ENCODE results near the gene LGALSL. TPM values are rescaled to one million over a fixed set of nuclear protein-coding genes. Genes with fewer than 3 reads are reported as not detected.

The LGALSL gene
- total RNA-seq, 2 donors from 2014 or later: 15.8 to 19.3 TPM

DNA sequence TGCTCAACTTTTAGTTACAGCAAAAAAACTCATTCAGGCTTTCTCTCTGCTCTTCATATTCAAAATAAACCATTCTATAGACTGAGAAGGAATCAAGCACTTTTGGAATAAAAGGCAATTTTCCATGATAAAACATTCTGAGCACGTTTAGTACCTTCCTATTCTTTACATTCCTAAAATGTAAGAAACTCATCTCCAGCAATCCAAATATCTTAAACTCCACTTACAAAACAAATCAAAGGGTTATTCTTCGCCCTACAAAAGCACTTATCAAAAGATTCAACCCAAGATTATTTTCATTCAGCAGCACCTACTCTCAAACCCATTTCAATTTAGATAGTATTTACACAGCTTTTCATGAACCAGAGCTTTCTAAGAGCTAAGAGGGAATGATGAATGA is 2.9 kb upstream of the LGALSL start:
- DNase-seq (ENCODE audit: low spot score): no peak
- TF ChIP-seq, protein P1, sequence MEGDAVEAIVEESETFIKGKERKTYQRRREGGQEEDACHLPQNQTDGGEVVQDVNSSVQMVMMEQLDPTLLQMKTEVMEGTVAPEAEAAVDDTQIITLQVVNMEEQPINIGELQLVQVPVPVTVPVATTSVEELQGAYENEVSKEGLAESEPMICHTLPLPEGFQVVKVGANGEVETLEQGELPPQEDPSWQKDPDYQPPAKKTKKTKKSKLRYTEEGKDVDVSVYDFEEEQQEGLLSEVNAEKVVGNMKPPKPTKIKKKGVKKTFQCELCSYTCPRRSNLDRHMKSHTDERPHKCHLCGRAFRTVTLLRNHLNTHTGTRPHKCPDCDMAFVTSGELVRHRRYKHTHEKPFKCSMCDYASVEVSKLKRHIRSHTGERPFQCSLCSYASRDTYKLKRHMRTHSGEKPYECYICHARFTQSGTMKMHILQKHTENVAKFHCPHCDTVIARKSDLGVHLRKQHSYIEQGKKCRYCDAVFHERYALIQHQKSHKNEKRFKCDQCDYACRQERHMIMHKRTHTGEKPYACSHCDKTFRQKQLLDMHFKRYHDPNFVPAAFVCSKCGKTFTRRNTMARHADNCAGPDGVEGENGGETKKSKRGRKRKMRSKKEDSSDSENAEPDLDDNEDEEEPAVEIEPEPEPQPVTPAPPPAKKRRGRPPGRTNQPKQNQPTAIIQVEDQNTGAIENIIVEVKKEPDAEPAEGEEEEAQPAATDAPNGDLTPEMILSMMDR (IDR thresholded peaks at IDR 0.05): no peak
- no peaks in the 10 kb centered on the region for H3K27me3 ChIP-seq (replicated peaks; ENCODE audit: insufficient read depth)
- no peak for ATAC-seq (ENCODE audit: insufficient number of reproducible peaks, low FRiP score, low read depth)
- H3K9me3 ChIP-seq: no peaks in the 10 kb centered on the region
- H3K4me1 ChIP-seq (ENCODE audit: control insufficient read depth in 1 of 2, low read depth in 2 of 2): peaks cover 3 to 23% of the 10 kb centered on the region in 2 donors
- H3K27ac ChIP-seq: no peak overlapping the region
- H3K4me3 ChIP-seq: no peak overlapping the region
- H3K36me3 ChIP-seq: no peaks in the 10 kb centered on the region

DNA sequence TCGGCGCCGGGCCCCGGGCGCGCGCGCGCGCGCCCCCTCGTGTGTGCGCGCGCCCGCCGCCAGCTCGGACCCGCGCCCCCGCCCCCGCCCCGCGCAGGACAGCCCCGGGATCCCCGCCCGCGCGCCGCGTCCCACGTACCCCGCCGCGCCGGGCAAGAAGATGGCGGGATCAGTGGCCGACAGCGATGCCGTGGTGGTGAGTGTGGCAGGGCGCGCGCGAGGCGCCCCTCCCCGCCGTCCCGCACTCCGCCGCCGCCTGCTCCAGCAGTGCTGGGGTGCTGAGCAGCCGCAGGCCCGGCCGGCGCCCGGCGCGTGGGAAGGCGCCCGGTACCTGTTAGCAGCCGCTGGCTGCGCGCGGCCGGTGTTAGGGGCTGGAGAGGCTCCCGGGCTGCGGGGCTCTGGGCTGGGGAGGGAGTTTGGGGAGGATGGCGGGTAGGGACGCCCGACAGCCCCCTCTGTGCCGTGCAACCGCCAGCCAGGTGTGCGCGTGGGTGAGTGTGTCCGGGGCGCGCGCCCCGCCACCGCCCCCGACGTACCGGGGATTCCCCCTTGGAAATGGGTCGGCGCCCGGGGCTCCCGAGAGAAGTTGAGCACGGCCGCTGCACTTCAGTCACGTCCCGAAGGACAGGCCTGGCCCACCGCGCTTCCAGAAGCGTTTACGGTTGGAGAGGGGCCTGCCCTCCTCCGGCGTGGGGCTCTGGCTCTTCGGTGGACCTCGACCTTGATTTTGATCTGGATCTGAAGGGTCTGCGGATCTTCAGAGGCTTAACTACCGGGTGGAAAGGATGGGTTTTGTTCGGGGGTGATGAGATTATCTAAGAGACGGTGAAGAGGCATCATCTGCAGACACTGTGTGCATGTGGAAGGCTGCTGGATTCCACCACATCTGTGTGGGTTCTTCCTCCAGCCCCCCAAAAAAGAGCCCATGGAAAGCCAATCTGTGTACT is 697 bp downstream of the LGALSL start:
- H3K27ac ChIP-seq: peak overlapping the region; percentile 96 to 97
- DNase-seq (ENCODE audit: low spot score): no peak
- peaks cover 3 to 31% of the 10 kb centered on the region in 2 donors for H3K4me1 ChIP-seq (ENCODE audit: control insufficient read depth in 1 of 2, low read depth in 2 of 2)

DNA sequence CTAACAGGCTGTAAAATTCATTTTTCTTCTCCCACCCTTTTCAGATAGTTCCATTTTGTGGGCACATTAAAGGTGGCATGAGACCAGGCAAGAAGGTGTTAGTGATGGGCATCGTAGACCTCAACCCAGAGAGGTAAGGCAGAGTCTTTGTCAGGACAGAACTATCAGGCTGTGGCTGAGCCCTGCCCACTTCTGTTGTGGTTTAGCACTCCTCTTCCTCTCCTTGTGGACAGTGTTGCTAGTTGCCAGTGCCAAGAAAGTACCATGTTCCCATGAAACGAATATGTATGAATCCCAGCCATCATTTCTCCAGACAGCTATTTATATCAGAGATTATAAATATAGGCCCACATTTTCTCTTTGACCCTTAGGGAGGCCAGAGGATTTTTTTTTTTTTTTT is 1.6 kb downstream of the LGALSL start:
- peaks cover 3 to 39% of the 10 kb centered on the region in 2 donors for H3K4me1 ChIP-seq (ENCODE audit: control insufficient read depth in 1 of 2, low read depth in 2 of 2)
- ATAC-seq (ENCODE audit: insufficient number of reproducible peaks, low FRiP score, low read depth) (no peak), DNase-seq (ENCODE audit: low spot score) (no peak)
- peak overlapping the region; percentile 91 for H3K4me3 ChIP-seq
- H3K27ac ChIP-seq: peak overlapping the region; percentile 96 to 97
- TF ChIP-seq, protein P1 (IDR thresholded peaks at IDR 0.05): no peak
- peaks cover 5% of the 10 kb centered on the region for H3K36me3 ChIP-seq
- no peaks in the 10 kb centered on the region for H3K27me3 ChIP-seq (replicated peaks; ENCODE audit: insufficient read depth)
- H3K9me3 ChIP-seq: no peaks in the 10 kb centered on the region

More for the DNA sequence above, 697 bp downstream of the LGALSL start:
- Histone ChIP-seq H3K27me3 (replicated peaks; ENCODE audit: insufficient read depth) (no peaks in the 10 kb centered on the region), H3K36me3 (peaks cover 5% of the 10 kb centered on the region), H3K4me3 (peak overlapping the region; percentile 91), H3K9me3 (no peaks in the 10 kb centered on the region)
- TF ChIP-seq, protein P1 (IDR thresholded peaks at IDR 0.05): no peak
- no peak for ATAC-seq (ENCODE audit: insufficient number of reproducible peaks, low FRiP score, low read depth)

DNA sequence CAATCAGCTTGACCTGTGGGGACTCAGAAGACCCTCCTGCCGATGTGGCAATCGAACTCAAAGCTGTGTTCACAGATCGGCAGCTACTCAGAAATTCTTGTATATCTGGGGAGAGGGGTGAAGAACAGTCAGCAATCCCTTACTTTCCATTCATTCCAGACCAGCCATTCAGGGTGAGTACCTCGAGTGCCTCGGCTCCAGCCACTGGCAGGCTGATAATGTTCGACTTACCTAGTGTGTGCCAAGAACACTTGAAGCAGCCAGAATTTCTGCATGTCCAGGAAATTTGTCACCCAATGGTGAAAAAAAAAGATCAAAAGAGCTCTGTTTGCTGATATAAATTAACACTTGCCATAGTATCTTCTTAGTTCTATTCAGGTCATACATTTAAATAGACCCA is 2.3 kb downstream of the LGALSL start:
- H3K4me1 ChIP-seq (ENCODE audit: control insufficient read depth in 1 of 2, low read depth in 2 of 2): peaks cover 3 to 39% of the 10 kb centered on the region in 2 donors
- H3K36me3 ChIP-seq: peaks cover 5% of the 10 kb centered on the region
- H3K27ac ChIP-seq: no peak overlapping the region
- TF ChIP-seq, protein P1 (IDR thresholded peaks at IDR 0.05): no peak
- ATAC-seq (ENCODE audit: insufficient number of reproducible peaks, low FRiP score, low read depth): no peak
- H3K27me3 ChIP-seq (replicated peaks; ENCODE audit: insufficient read depth): no peaks in the 10 kb centered on the region
- no peak for DNase-seq (ENCODE audit: low spot score)
- H3K9me3 ChIP-seq: no peaks in the 10 kb centered on the region
- no peak overlapping the region for H3K4me3 ChIP-seq

DNA sequence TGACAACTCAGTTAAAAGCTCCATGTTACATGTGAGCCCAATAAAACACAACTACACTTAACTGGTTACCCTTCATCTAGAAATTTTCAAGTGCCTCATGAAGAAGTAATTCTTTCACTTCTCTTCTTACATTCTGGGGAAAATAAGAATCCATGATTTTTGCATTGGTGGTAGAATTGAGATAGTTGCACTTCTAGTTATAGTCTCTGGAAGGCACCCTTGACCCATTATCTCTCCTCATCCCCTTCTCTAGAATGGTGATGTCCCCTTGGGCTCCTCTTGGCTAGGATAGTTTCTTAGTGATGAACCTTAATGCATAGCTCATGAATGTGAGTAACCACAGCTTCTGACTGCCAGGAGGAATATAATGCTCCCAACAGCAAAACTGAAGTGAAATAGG is 3.6 kb downstream of the LGALSL start:
- no peaks in the 10 kb centered on the region for H3K9me3 ChIP-seq
- TF ChIP-seq, protein P1 (IDR thresholded peaks at IDR 0.05): no peak
- peaks cover 3 to 35% of the 10 kb centered on the region in 2 donors for H3K4me1 ChIP-seq (ENCODE audit: control insufficient read depth in 1 of 2, low read depth in 2 of 2)
- ATAC-seq (ENCODE audit: insufficient number of reproducible peaks, low FRiP score, low read depth) (no peak), DNase-seq (ENCODE audit: low spot score) (no peak)
- peaks cover 5% of the 10 kb centered on the region for H3K36me3 ChIP-seq
- no peak overlapping the region for H3K4me3 ChIP-seq
- no peaks in the 10 kb centered on the region for H3K27me3 ChIP-seq (replicated peaks; ENCODE audit: insufficient read depth)
- no peak overlapping the region for H3K27ac ChIP-seq

All from thoracic aorta (tissue), 2 donors.